Erythroblast (primary cell): ENCODE measurements around the gene PITPNC1.

Experiments used
- GATA1 ChIP-seq: IDR thresholded peaks from 2 replicates; pipeline ENCODE4 v1.6.1; 2011; ENCODE audit warnings: low read depth, mild to moderate bottlenecking, control low read depth, low read length, moderate library complexity
- POLR2A ChIP-seq: IDR thresholded peaks from 2 replicates; pipeline ENCODE4 v1.6.1; 2011; ENCODE audit warnings: mild to moderate bottlenecking, low read length

DNA sequence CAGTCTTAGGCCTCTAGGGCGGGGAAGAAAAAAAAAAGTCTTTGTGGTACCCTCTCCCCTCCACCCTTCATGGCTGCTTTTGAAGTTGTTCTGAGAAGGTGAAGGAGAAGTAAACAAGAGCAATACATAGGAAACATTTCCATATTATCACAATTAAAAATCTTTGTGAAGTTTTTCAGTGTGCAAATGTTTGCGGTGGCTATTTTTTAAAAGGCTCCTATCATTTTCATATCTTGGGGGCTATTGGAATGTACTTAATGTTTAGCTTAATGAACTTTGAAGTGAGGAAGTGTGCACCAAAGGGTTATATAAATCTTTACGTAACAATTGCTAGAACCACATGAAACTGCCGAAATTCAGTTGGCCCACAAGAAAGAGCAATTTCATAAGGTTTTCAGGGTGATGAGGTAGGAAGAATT, 348.3 kb downstream of the PITPNC1 start:
- TF ChIP-seq POLR2A = no peak
- TF ChIP-seq GATA1 = no peak
